ENCODE results near the gene GALNT16. TPM values are rescaled to one million over a fixed set of nuclear protein-coding genes. Genes with fewer than 3 reads are reported as not detected.
"Not testable (repeated sequence)": the region's sequence is repeated elsewhere in the genome, so short reads cannot be mapped to it uniquely, and the experiment has no call there.

Gene GALNT16
- polyA plus RNA-seq, 3 donors, result 0.01 TPM; not detected in 2

DNA sequence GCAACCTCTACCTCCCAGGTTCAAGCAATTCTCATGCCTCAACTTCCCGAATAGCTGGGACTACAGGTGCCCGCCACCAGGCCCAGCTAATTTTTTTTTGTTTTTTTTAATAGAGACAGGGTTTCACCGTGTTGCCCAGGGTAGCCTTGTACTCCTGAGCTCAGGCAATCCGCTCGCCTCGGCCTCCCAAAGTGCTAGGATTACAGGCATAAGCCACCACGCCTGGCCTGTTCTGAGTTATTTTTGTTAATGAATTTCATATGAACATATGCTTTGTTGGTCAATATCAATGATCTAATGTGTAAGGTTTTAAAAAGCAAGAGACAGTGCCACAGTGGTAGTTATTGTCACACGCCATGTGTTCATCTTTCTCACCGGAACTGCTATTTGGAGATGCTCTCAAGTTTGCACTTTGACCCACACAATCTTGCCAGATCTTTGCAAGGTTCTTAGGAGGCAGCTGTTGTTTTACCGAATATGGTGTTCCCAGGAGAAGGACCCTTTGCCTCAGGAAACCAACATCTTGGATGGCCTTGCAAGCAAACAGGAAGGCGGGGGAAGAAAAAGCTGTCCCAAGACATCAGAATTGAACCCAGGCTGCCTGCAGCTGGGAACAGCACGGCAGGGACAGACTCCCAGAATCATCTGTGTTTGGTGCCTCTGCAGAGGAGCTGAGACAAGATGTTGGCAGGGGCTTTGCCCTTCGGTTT lies 30.0 kb downstream of the GALNT16 start:
- H3K27me3 Mint-ChIP-seq (ENCODE audit: low read depth in 3 of 3), result peaks cover 4 to 19% (median 10%) of the 10 kb centered on the region in 3 donors
- Histone ChIP-seq H3K4me2 (replicated peaks; ENCODE audit: extremely low read depth, low read length, poor library complexity, severe bottlenecking) (no peak overlapping the region), H3K4me3 (replicated peaks in 1 of 3; ENCODE audit: low read depth in 2 of 3, low read length in 3 of 3) (no peak overlapping the region), H3K27me3 (ENCODE audit: control insufficient read depth in 2 of 2, insufficient read depth in 2 of 2, low read length in 2 of 2) (peaks cover 0 to 3% of the 10 kb centered on the region in 2 donors), H3K27ac (ENCODE audit: low read depth in 1 of 2, low read length in 2 of 2) (no peak overlapping the region), H3K79me2 (ENCODE audit: insufficient read depth, low read length) (no peaks in the 10 kb centered on the region), H2AFZ (ENCODE audit: insufficient read depth, low read depth, low read length, poor library complexity, severe bottlenecking) (no peak overlapping the region), H3K36me3 (replicated peaks in 1 of 2; ENCODE audit: control insufficient read depth in 1 of 2, insufficient read depth in 2 of 2, low read length in 2 of 2) (no peaks in the 10 kb centered on the region), H3K4me1 (ENCODE audit: control insufficient read depth in 1 of 2, insufficient read depth in 2 of 2, low read length in 2 of 2) (no peaks in the 10 kb centered on the region), H3K9ac (ENCODE audit: insufficient read depth, low read length, poor library complexity, severe bottlenecking) (no peak overlapping the region), H3K9me3 (replicated peaks in 1 of 2; ENCODE audit: control insufficient read depth in 1 of 2, insufficient read depth in 1 of 2, low read length in 2 of 2) (no peaks in the 10 kb centered on the region), H4K20me1 (ENCODE audit: insufficient read depth, low read length) (no peaks in the 10 kb centered on the region)
- 93% methylated on average over 8 of the region's 13 CpGs for WGBS (ENCODE audit: insufficient coverage)
- TF ChIP-seq CTCF (IDR thresholded peaks at IDR 0.05), result no peak
- H3K36me3 Mint-ChIP-seq, result no peaks in the 10 kb centered on the region
- no peaks in the 10 kb centered on the region for H3K4me1 Mint-ChIP-seq
- H3K4me3 Mint-ChIP-seq, result no peak overlapping the region
- H3K27ac Mint-ChIP-seq, result no peak overlapping the region
- H3K9me3 Mint-ChIP-seq, result peaks cover 0 to 3% (median 0%) of the 10 kb centered on the region in 7 donors
- intact Hi-C loops (cut with micrococcal nuclease), result no loop called here
- no peak for DNase-seq

DNA sequence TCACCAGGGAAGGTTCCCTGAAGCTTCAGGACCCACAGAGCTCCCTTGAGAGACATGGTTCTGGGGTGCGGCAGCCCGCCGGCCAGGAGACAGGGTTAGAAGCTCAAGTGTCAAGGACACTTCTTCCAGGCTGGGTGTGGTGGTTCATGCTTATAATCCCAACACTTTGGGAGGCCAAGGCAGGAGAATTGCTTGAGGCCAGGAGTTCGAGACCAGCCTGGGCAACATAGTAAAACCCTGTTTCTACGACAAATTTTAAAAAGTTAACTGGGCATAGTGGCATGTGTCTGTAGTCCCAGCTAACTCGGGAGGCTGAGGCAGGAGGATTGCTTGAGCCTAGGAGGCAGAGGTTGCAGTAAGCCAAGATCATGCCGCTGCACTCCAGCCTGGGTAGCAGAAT lies 30.9 kb downstream of the GALNT16 start:
- H3K27me3 ChIP-seq (ENCODE audit: control insufficient read depth in 2 of 2, insufficient read depth in 2 of 2, low read length in 2 of 2); H3K27ac ChIP-seq (ENCODE audit: low read depth in 1 of 2, low read length in 2 of 2); H3K36me3 Mint-ChIP-seq; H3K27ac Mint-ChIP-seq; H3K9me3 Mint-ChIP-seq; H3K4me1 ChIP-seq (ENCODE audit: control insufficient read depth in 1 of 2, insufficient read depth in 2 of 2, low read length in 2 of 2); DNase-seq; H4K20me1 ChIP-seq (ENCODE audit: insufficient read depth, low read length); H3K9ac ChIP-seq (ENCODE audit: insufficient read depth, low read length, poor library complexity, severe bottlenecking); H2AFZ ChIP-seq (ENCODE audit: insufficient read depth, low read depth, low read length, poor library complexity, severe bottlenecking); H3K4me3 Mint-ChIP-seq; H3K4me3 ChIP-seq (replicated peaks in 1 of 3; ENCODE audit: low read depth in 2 of 3, low read length in 3 of 3); H3K4me1 Mint-ChIP-seq; H3K4me2 ChIP-seq (replicated peaks; ENCODE audit: extremely low read depth, low read length, poor library complexity, severe bottlenecking); H3K79me2 ChIP-seq (ENCODE audit: insufficient read depth, low read length); intact Hi-C loops (cut with micrococcal nuclease); H3K36me3 ChIP-seq (replicated peaks in 1 of 2; ENCODE audit: control insufficient read depth in 1 of 2, insufficient read depth in 2 of 2, low read length in 2 of 2); H3K9me3 ChIP-seq (replicated peaks in 1 of 2; ENCODE audit: control insufficient read depth in 1 of 2, insufficient read depth in 1 of 2, low read length in 2 of 2): not testable (repeated sequence)
- 94% methylated on average over 6 of the region's 7 CpGs for WGBS (ENCODE audit: insufficient coverage)
- peaks cover 5 to 16% (median 10%) of the 10 kb centered on the region in 3 donors for H3K27me3 Mint-ChIP-seq (ENCODE audit: low read depth in 3 of 3)
